ENCODE results near the gene CASP2.
"Not testable (repeated sequence)": the region's sequence is repeated elsewhere in the genome, so short reads cannot be mapped to it uniquely, and the experiment has no call there.

The CASP2 gene

DNA sequence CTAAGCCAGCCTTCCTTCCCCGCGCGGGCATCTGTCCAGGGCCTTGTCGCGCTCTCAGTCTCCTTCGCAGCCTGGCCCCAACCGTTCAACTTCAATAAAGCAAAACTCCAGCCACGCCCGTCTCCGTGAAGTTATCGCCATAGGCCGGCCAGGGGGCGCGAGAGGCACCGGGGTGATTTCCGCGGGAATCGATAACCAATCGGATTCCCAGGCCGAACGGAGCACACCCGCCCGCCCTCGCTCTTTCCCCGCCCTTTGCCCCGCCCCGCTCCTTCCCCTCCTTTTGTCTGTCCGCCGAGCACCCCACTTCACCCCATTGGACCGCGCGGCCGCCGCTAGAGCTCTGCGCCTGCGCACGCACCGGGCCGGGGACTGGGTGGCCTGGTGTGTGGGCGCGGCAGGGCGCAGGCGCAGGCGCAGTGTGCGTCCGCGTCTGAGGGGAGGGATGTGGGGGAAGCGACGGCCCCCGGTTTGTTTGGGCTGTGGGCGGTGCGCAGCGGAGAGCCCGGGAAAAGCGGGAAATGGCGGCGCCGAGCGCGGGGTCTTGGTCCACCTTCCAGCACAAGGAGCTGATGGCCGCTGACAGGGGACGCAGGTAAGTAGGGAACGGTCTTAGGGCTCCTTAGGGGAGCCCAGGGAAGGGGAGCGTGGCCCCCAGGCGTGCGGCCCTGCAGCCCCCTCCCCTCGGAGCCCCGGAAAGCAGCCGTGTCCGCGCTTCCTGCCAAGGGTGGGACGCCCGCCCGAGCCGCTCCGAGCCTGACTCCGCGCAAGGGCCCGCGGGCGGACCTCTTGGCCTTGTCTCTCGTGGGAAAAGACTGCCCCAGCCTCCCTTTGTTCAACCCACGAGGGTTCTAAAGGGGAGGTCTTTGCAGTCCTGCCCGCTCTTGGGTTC, at the start of gene CASP2:
TSS of gene CASP2 (plus strand) at position 417 of the 892 bp plus-strand sequence. CDS start at position 522, 105 bp downstream.
- DNase-seq = peak; percentile 95 to 97

- DNase-seq = peak; percentile 91 to 95
Observed at GRCh38 chr7:143239813-143240212, 48.3 kb upstream of the CASP2 start.

GRCh38 chr7:143240291-143241168, 47.6 kb upstream of the CASP2 start:
- DNase-seq = peak; percentile 67 to 85

DNA sequence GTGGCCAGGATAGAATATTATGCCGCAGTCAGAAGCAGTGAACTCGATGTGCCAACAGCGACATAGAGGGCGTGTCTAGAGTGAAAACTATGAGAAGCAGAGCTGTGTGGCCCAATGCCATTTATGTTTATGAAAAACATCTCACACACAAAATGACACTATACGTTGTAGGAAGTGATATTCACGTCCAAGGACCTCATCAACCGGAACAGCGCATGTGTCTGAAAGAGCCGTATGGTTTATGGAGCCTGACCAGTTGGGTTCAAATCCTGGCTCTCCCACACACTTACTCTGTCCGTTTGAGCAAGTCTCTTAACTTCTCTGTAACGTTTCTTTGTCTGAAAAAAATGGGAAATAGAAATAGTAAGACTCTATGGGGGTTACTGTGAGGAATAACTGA, 45.8 kb upstream of the CASP2 start:
- DNase-seq = peak; percentile 44 to 64

DNA sequence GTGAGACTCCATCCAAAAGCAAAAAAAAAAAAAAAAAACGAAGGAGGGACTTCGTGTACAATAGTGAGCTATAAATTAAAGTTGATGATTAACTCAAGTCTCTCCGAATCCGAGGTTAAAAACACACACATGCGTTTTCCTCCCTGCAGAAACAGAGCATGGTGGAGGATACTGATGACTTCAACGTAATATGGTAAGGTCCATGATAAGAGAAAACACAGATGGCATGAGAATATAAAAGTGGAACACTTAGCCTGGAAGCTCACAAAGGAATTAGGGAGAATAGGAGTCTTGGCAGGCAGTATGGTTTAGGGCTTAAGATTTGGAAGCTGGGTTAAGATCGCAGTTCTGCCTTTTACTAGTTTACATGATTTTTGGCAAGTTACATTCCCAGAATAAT, 45.0 kb upstream of the CASP2 start:
- DNase-seq = no peak

DNA sequence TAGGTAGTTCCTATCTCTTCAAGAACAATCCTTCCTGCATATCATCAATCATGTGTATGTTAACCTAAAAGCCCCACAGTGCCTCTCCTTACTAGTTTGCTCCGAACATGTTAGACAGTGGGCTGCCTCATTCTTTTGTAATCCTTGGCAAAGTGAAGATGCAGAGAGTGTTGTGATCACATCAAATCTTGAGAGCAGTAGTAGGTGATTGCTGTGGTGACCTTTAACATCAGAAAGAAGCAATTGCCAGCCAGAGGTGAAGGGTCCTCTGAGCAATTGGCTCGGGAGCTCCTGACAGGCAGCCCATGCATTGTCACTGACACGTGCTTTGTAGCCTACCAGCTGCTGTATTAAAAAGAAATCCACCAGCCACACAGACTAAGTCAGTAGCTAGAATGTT, 44.5 kb upstream of the CASP2 start:
- DNase-seq = no peak

DNA sequence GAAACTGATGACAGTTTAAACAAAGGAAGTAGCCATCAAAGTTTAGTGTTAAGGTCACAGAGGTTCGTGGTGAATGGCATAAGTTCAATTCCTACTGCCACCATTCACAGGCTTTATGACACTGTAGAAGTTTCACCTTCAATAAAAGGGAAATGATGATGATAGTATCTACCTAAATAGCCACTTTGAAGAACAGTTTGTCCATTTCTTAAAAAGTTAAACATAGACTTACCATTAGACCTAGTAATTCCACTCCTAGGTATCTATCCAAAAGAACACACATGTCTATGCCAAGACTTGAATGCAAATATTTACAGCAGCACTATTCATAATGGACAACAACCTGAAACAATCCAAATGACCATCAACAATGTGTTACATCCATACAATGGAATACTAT, 43.8 kb upstream of the CASP2 start:
- no peak for DNase-seq

- peak; percentile 64 to 68 for DNase-seq
Observed at GRCh38 chr7:143245123-143245522, 43.0 kb upstream of the CASP2 start.

- DNase-seq = no peak
Observed at GRCh38 chr7:143247372-143247771, 40.8 kb upstream of the CASP2 start.

- DNase-seq = peak; percentile 63 to 75
Observed at GRCh38 chr7:143248761-143249354, 39.3 kb upstream of the CASP2 start.

DNA sequence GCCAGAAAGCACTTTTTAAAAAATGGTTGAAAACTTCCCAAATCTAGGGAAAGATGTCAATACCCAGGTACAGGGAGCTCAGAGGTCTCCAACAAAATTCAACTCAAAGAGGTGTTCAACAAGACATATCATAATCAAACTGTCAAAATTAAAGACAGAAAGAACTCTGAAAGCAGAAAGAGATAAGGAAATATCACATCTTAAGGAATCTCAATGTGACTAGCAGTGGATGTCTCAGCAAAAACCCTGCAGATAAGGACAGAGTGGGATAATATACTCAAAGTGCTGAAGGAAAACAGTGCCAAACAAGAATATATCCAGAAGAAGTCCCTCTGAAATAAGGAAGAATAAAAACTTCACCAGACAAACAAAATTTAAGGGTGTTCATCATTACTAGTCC, 38.0 kb upstream of the CASP2 start:
- DNase-seq = no peak

DNA sequence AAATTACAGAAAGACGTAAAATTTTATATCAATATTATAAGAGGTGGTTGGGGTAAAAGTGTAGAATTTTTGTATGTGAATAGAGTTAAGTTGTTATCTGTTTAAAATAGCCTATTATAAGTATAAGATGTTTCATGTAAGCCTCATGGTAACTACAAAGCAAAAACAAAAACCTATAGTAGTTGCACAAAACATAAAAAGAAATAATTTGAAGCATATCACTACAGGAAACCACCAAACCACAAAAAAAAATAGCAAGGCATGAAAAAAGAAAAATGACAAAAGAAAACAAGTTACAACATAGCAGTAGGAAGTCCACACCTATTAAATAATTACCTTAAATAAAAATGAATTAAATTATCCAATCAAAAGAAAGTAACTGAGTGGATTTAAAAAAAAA, 37.3 kb upstream of the CASP2 start:
- no peak for DNase-seq

DNA sequence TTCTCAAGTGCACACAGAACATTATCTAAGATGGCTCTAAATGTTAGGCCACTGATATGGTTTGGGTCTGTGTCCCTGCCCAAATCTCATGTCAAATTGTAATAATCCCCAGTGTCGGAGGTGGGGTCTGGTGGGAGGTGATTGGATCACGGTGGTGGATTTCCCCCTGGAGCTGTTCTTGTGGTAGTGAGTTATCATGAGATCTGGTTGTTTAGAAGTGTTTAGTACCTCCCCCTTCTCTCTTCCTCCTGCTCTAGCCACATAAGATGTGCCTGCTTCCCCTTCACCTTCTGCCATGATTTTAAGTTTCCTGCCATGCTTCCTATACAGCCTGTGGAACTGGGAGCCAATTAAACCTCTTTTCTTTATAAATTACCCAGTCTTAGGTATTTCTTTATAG, 36.1 kb upstream of the CASP2 start:
- DNase-seq = no peak

GRCh38 chr7:143255564-143255963, 32.6 kb upstream of the CASP2 start:
- no peak for DNase-seq

DNA sequence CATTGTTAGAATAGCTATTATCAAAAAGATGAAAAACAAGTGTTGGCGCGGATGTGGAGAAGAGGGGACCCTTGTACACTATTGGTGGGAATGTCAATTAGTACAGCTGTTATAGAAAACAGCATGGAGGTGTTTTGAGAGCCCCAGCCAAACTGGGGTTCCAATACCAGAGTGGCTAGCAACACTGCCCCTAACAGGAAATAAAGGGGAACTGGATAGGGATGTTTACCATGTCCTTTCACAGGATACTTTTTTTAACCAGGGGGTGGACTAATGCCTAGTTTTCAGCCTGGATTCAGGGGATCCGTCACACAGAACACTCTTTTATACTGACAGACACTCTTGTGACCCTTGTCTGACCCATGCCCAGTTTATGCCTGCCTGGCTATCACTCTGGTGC, 31.8 kb upstream of the CASP2 start:
- DNase-seq = no peak

- no peak for DNase-seq
Observed at GRCh38 chr7:143256932-143257331, 31.2 kb upstream of the CASP2 start.

GRCh38 chr7:143257501-143257900, 30.6 kb upstream of the CASP2 start:
- DNase-seq = no peak

DNA sequence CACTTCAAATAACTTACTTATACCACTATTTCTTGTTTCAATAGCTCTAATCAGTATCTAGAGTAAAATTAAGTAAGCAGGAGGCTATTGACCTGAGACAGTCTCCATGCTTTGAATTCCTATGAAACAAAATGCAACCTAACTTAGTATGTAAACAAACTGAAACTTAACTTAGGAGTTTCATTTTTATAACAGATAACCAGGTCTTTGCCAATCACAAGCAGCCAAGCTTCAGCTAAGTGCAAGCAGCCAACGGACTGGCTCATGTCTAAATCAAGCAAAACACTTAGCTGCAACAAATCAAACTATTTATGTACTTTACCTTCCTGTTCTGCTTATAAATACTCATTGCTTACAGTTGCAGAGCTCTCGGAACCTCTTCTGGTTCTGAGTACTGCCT, 29.3 kb upstream of the CASP2 start:
- no peak for DNase-seq

GRCh38 chr7:143259765-143260164, 28.4 kb upstream of the CASP2 start:
- DNase-seq = no peak

DNA sequence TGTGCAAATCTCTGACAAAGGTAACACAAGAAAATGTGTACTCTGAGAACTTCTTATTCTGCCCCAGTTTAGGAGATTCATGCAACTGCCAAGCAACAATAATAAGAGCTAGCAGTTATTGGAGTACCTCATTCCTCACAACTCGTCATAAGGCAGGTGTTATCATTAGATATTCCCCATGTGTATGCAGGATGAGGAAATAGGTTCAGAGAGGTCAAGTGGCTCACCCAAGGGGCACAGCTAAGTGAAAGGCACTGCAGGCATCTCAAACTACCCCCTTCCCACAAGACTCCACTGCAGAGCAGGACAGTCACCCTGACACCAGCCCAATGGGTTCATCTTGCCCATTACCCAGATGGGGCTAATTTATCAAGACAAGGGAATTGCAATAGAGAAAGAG, 26.2 kb upstream of the CASP2 start:
- DNase-seq = no peak

- DNase-seq = peak; percentile 69 to 71
Observed at GRCh38 chr7:143263266-143264195, 24.6 kb upstream of the CASP2 start, which contains the start of gene GSTK1. Gene GSTK1, plus strand, starts transcription at chr7:143263441. Its CDS starts 73 bp downstream, at chr7:143263514.

DNA sequence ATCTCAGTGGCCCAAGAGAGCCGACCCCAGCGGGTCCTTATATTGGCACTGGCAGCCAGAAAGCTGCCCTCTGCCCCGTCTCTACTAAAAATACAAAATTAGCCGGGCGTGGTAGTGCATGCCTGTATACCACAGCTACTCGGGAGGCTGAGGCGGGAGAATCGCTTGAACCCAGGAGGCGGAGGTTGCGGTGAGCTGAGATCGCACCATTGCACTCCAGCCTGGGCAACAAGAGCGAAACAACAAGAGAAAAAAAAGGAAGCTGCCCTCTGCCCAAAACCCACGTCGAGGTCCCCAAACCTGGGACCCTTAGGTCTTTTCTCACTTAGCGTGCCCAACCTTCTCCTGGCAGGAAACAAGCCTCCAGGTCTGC, 24.0 kb upstream of the CASP2 start:
- DNase-seq = not testable (repeated sequence)

Measured in inflammatory macrophage treated with lipopolysaccharide for 1 hour (primary cell).